ENCODE data around the gene RPS6KA5. TPM values are rescaled to one million over a fixed set of nuclear protein-coding genes. Genes with fewer than 3 reads are reported as not detected.
A peak's percentile ranks its signal among the peaks of the same experiment; 100 is the strongest.

RPS6KA5 gene
- total RNA-seq, 1 experiment from 2014 or later: 2.2 TPM

DNA sequence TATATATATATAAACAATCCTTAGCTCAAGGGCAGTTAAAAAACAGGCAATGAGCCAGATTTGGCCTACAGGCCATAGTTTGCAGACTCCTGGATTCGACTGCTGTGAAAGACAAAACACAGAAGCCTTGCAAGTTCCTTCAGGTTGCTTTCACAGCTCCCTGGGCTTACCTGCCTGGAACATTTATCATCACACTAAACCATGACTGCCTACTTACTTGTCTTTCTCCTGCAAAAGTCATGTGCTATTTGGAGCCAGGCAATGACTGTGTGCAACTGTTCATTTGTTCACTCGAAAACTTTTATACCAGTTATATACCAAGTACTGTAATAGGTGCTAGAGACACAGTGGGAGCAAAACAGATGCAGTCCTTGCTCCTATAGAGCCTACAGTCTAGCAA, 2.2 kb upstream of the RPS6KA5 start:
- CTCF ChIA-PET: interaction anchor here (0.9 to 4.8 kb wide), 2 partner anchors 26 to 111 kb away, joined by 3 to 27 read pairs; no protein-coding TSS in a partner anchor
- Mint-ChIP-seq H3K9me3 (ENCODE audit: unreplicated experiment) (no peaks in the 10 kb centered on the region), H3K27me3 (ENCODE audit: insufficient read depth, unreplicated experiment) (no peaks in the 10 kb centered on the region), H3K4me1 (ENCODE audit: insufficient read depth, unreplicated experiment) (peaks cover 10% of the 10 kb centered on the region), H3K27ac (ENCODE audit: low read depth, unreplicated experiment) (no peak overlapping the region), H3K36me3 (ENCODE audit: insufficient read depth, unreplicated experiment) (no peaks in the 10 kb centered on the region), H3K4me3 (ENCODE audit: unreplicated experiment) (no peak overlapping the region)
- DNase-seq (ENCODE audit: unreplicated experiment): no peak
- intact Hi-C loops (cut with micrococcal nuclease): no loop called here
- BruUV-seq (replicated peaks): no TSS peak
- TF ChIP-seq CTCF (IDR thresholded peaks at IDR 0.05; ENCODE audit: unreplicated experiment): no peak
- POLR2A ChIA-PET: interaction anchor here (1.3 to 3.1 kb wide), 5 partner anchors 20 to 96 kb away, joined by 3 to 39 read pairs (median 17); partner anchors contain the start of gene DGLUCY

- CTCF ChIA-PET: interaction anchor here (0.5 to 4.8 kb wide), 13 partner anchors 9 to 882 kb away, joined by 3 to 27 read pairs (median 3); no protein-coding TSS in a partner anchor
- peaks cover 10% of the 10 kb centered on the region for H3K4me1 Mint-ChIP-seq (ENCODE audit: insufficient read depth, unreplicated experiment)
- no peak for TF ChIP-seq CTCF (IDR thresholded peaks at IDR 0.05; ENCODE audit: unreplicated experiment)
- H3K36me3 Mint-ChIP-seq (ENCODE audit: insufficient read depth, unreplicated experiment): no peaks in the 10 kb centered on the region
- no peak overlapping the region for H3K27ac Mint-ChIP-seq (ENCODE audit: low read depth, unreplicated experiment)
- H3K9me3 Mint-ChIP-seq (ENCODE audit: unreplicated experiment): no peaks in the 10 kb centered on the region
- intact Hi-C loops (cut with micrococcal nuclease): loop anchor here (2.0 kb wide), 3 partner anchors 80 to 226 kb away; no protein-coding TSS in a partner anchor
- H3K27me3 Mint-ChIP-seq (ENCODE audit: insufficient read depth, unreplicated experiment): no peaks in the 10 kb centered on the region
- TSS peak; percentile 92 for BruUV-seq (replicated peaks)
- H3K4me3 Mint-ChIP-seq (ENCODE audit: unreplicated experiment): no peak overlapping the region
- no peak for DNase-seq (ENCODE audit: unreplicated experiment)
- POLR2A ChIA-PET: interaction anchor here (0.7 to 3.7 kb wide), 26 partner anchors 8 to 1107 kb away, joined by 3 to 39 read pairs (median 4); partner anchors contain the start of genes CALM1, DGLUCY and EFCAB11
Observed at GRCh38 chr14:91061056-91061887, 831 bp upstream of the RPS6KA5 start.

DNA sequence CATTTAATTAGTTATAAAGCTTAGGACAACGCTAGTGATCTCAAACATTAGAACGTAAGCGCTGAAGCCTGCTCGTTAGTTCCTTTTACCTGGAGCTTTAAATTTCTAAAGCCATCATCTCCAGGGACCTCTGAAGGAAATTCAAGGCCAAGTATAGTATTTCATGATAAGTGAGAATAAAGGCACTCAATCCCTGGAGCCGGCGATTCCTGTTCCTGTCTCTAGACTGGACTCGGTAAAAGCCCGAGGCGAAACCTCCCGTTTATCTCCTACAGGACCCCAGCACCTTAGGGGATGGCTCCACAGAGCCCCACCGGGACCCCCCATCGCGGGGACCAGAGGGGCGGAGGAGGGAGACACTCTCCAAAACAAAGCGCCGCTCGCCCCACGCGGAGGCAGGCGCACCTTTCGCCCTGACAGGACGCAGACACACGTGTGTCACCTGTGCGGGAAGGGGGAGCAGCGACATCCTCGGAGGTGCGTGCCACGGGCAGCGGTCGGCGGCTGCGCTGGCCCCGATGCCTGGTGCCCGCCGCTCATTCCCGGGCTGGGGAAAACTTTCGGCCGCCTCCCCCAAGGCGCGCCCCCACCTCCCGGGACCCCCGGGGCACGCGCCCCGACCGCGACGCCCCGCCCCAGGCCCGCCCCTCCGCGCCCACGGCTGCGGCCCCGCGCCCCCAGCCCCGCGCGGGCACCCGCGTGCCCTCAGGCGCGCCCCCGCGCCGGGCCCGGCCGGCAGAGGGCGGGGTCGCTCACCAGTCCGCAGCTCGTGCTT, 678 bp downstream of the RPS6KA5 start:
- peaks cover 10% of the 10 kb centered on the region for H3K4me1 Mint-ChIP-seq (ENCODE audit: insufficient read depth, unreplicated experiment)
- H3K27ac Mint-ChIP-seq (ENCODE audit: low read depth, unreplicated experiment): no peak overlapping the region
- DNase-seq (ENCODE audit: unreplicated experiment): peak; percentile 21
- H3K27me3 Mint-ChIP-seq (ENCODE audit: insufficient read depth, unreplicated experiment): no peaks in the 10 kb centered on the region
- H3K36me3 Mint-ChIP-seq (ENCODE audit: insufficient read depth, unreplicated experiment): no peaks in the 10 kb centered on the region
- H3K9me3 Mint-ChIP-seq (ENCODE audit: unreplicated experiment): no peaks in the 10 kb centered on the region
- BruUV-seq (replicated peaks): no TSS peak
- H3K4me3 Mint-ChIP-seq (ENCODE audit: unreplicated experiment): no peak overlapping the region
- intact Hi-C loops (cut with micrococcal nuclease): loop anchor here (1.0 to 2.0 kb wide), 4 partner anchors 81 to 227 kb away; no protein-coding TSS in a partner anchor
- ChIA-PET POLR2A (interaction anchor here (0.6 to 3.7 kb wide), 22 partner anchors 11 to 663 kb away, joined by 3 to 27 read pairs (median 3); partner anchors contain the start of gene CALM1), CTCF (interaction anchor here (0.6 to 4.8 kb wide), 11 partner anchors 9 to 492 kb away, joined by 3 to 27 read pairs (median 5); no protein-coding TSS in a partner anchor)
- peak; percentile 16 for TF ChIP-seq CTCF (IDR thresholded peaks at IDR 0.05; ENCODE audit: unreplicated experiment)

Data from MCF 10A (cell line).